Fibroblast of skin of left quadriceps (primary cell): Measurements from ENCODE around the gene ANKRD44.

Source experiments
- DNase-seq, 2 experiments: peaks; one replicate each; pipeline ENCODE4 v3.0.0-alpha.2; 2013; ENCODE audit warnings: low read depth in 2 of 2

ANKRD44 gene

GRCh38 chr2:196957881-196958525 is 352.6 kb downstream of the ANKRD44 start:
- DNase-seq = no peak

- DNase-seq = no peak
Measured at GRCh38 chr2:196957442-196957841, 353.1 kb downstream of the ANKRD44 start.

- no peak for DNase-seq
Measured at GRCh38 chr2:196956069-196956468, 354.5 kb downstream of the ANKRD44 start.

- DNase-seq = no peak
Measured at GRCh38 chr2:196955036-196955435, 355.5 kb downstream of the ANKRD44 start.

GRCh38 chr2:196954001-196954400 is 356.6 kb downstream of the ANKRD44 start:
- no peak for DNase-seq

- no peak for DNase-seq
Measured at GRCh38 chr2:196952936-196953335, 357.6 kb downstream of the ANKRD44 start.

- no peak for DNase-seq
Measured at GRCh38 chr2:196951973-196952372, 358.6 kb downstream of the ANKRD44 start.

- DNase-seq = no peak
Measured at GRCh38 chr2:196949116-196949515, 361.5 kb downstream of the ANKRD44 start.

- no peak for DNase-seq
Measured at GRCh38 chr2:196944570-196944969, 366.0 kb downstream of the ANKRD44 start.

- DNase-seq = no peak
Measured at GRCh38 chr2:196941398-196942078, 369.0 kb downstream of the ANKRD44 start.

- peak; percentile 45 to 48 for DNase-seq
Measured at GRCh38 chr2:196939371-196939770, 371.2 kb downstream of the ANKRD44 start.
